HG03060 (cell line): ENCODE measurements around the gene DNAH7.
"Not testable (repeated sequence)": the region's sequence is repeated elsewhere in the genome, so short reads cannot be mapped to it uniquely, and the experiment has no call there.

Source experiments
- ATAC-seq: cut with Tn5 transposase; IDR thresholded peaks from one replicate; pipeline ENCODE4 v1.9.1; 2021; ENCODE audit warnings: low read depth, moderate number of reproducible peaks; ENCODE audit not compliant: unreplicated experiment

The DNAH7 gene

DNA sequence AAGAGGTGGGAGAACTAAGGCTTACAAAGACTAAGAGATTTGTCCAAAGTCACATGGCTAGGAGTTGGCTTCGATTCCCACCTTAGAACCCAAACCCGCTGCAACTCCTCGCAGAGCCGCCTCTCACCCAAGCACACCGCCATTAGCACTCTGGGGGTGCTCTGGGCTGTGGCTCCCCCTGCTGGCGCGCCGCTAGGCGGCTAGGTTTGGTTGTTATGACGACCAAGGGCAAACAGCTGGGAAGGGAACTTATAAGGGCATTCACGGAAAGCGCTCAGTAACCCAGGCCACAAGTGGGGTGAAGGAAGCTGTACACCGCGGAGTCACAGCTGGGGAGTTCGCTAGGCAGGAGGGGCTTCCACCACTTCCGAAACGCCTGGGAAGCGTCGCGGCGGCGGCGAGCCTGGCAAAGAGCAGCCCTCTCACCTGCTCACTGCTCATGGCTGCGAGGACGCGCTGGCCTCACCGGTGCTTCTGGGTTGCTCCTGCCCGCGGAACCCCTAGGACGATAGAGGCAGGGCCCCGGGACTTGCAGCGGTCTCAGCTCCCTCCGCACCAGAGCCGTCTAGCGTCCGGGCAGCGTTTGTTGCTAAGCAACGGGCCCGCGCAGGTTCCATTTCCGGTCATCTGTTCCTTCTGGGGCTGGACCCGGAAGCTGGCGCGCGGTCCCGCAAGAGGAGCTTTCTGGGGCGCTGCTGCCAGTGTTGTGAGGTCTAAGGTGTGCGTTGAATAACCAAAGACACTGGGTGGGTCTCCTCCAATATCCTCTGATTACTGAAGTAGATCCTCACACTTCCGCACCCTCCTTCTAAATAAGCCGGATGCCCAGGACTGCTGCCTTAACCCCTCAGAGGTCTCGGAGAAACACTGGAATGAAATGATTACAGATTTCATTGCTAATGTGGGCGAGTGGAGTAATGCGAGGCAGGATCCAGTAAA lies at the start of gene DNAH7:
Gene DNAH7 (minus strand): TSS at position 567 of the 939 bp plus-strand sequence. CDS start 126 bp downstream, at position 441.
- peak; percentile 81 for ATAC-seq

- ATAC-seq = no peak
These were observed 48.6 kb upstream of the DNAH7 start for GRCh38 chr2:196117214-196117705.

DNA sequence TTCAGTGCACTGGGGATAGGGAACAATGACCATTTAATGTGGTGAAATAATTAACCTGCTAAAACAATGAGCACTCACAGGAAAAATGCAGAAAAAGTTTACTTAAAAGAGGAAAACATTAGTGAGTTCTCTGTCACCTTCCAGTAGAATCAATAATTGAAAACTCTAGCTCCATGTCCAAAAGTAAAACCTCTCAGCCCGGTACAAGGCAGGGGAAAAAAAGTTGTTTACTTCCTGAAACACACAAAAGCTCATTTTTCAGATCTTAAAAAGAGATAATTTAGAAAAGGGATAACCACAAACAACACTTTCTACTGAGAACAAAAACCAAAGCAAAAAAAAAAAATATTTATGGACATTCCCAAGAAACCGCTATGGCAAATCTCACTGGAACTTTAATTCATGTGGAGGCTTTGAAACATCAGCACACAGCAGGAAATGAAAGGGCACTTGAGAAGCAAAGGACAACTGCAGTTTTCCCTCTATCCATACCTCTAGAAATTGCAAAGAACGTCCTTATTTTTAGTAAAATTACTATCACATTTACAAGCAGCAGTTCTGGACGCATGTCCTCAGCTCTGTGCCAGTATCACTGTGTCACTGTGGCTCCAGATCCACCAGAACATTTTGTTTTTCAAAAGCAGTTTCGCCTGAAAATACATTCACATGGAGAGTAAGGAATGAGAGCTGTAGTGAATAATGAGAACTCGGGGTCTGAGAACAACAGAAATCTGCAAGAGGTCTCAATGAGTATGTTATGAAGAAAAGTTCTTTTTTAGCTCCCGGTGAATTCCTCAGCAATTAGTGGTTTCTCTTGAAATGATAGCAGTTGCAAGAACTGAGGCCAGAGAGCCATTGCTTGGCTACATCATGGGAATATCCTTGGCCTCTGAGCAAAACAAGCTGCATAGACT lies 44.7 kb upstream of the DNAH7 start:
- ATAC-seq = no peak

DNA sequence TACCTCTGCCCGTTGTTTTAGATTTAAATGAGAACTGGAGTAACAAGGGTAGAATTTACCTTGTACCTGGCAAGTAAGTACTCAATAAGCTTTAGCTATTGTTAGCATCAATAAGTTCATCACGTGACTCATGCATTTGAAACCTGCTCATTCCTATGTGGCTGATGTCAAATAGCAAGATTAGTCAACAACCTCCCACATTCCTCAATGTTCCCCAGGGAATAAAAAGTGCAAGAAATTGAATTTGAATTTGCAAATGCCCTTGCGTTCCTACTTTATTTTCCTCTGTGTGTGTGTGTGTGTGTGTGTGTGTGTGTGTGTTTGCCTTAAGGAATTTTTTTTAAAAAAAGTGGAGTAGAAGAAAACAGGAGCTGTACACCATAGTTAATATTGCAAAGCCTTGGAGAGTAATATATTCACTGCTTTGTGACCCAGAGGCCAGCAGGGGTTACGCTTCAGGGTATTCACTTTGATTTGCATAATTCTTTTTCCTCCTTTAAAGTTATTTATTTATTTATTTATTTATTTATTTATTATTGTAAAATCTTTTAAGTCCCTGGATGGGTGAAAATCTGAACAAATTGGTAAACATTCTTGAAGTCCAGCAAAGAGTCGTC lies 43.9 kb upstream of the DNAH7 start:
- ATAC-seq = no peak

GRCh38 chr2:196108604-196109003 lies 40.0 kb upstream of the DNAH7 start:
- no peak for ATAC-seq

GRCh38 chr2:196105951-196106350 lies 37.3 kb upstream of the DNAH7 start:
- ATAC-seq = no peak

DNA sequence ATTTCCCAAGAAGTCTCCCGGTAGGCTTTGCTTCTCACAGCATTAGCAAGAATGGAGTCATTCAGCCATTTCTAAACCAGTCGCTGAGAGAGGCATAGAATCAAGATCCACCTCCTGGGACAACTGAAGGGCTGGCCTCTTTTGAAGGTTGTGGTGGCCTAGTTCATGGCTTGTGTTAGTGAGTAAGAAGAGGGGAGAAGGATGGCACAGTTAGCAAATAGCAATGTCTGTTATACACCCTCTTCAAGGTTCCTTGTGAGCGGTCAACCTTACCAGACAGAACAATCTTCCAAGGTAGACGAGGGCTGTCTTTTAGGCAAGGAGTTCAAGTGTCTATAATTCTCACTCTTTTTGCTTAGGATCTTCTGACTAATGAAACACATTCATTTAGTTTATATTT lies 35.4 kb upstream of the DNAH7 start:
- no peak for ATAC-seq

DNA sequence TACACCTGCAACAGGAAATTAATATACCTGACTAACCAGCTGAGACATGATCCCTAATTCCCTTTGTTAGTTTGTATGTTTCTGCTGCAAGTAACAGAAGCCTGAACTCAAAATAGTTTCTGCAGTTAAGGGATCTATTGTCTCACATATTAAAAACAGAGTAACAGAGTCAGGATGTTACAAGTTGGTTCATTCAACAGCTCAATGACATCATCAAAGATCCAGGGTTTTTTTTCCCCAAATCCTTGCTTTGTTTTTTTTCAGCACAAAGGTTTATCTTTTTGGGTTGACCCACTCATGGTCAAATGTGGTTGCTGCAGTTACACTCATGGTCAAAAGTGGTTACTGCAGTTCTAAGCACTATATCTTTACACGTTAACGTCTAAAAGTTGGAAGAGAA lies 35.0 kb upstream of the DNAH7 start:
- no peak for ATAC-seq

DNA sequence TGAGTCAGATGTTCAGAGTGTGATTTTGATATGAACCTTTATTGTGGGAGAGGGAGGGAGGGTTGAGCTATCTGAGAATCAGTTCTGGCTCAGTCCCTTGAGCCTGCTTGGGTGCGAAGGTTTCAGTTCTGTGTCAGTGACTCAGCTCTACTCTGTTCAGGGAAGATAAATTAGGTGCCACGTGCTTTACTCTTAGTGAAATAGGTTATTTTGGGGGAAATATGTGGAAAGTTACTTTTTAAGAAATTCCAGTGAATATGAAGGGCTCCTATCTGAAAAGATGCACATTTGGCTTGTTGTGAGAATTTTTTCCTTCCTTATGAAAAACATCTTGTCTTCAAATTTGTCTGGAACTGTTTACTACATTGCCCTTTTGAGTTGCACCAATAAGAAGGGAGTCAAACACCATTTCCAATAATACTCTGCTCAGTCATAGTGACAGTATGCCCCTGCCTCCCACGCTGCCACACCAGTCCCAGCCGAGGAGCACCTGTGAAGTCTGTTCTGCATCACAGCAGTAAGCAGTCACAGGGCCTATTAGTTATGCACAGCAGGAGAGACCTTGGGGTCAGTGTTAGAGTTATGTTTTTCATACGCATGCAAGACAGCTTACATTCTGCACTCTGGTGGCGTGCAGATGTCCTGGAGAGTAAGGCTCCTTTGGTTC lies 32.8 kb upstream of the DNAH7 start:
- ATAC-seq = peak; percentile 94

- ATAC-seq = no peak
These were observed 31.3 kb upstream of the DNAH7 start for GRCh38 chr2:196099916-196100315.

DNA sequence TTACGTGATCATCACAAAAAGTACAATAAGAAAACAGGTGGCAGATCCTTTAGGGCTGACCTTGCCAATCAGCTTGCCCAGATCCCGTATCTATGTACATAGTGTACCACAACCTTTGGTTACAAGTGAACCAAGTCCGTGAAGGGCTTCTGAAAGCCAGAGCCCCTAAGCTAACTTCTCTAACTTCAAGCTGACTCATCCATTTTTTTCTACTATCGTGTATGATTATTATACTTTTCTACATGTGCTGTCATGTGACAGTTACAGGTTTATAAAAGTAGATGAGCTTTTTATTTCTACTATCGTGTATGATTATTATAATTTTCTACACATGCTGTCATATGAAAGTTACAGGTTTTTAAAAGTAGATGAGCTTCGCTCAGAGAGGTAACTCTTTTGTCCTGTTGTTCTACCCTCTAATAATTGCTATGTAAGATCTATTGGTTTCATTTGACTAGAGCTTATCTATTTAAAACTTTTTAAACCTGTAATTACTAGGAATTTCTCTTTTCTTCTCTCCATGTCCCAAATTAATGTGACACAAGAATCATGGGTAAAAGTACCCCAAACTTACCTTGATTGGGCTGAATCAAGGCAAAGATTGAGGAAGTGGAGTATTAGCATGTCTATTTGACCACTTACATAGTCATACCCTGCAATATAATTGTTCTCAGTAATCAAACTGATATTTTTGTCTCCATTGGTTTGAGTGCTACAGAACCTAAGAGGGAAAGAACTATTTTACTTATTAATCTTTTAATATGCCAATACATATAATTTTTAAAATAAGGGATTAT lies 29.4 kb upstream of the DNAH7 start:
- ATAC-seq = no peak

DNA sequence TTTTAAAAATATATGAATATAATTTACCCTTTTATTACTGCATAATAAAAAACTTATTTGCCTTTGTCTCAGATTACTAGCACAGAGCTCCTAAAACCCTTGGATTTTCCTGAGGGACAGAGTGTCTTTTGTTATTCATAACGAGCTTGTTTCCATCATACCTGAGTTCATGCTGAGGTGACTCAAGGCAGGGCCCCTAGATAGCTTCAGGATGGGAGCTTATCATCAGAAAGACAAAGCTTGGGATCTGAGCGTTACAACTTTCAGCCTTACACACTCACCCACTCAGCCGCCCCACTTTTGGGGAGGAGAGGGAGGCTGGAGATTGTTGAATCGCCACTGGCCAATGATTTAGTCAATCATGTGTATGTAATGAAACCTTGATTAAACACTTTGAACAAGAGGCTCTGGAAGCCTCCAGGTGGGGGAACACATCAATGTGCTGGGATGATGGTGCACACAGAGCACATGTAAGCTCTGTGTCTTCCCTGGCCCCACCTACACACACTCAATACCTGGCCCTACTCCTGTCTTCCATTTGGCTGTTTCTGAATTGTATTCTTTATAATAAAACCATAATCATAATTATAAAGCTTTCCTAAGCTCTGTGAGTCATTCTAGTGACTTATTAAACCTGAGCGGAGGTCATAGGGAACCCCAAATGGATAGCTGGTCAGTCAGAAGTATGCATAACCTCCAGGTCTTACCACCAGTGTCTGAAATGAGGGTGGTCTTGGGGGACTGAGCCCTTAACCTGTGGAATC lies 28.5 kb upstream of the DNAH7 start:
- no peak for ATAC-seq

GRCh38 chr2:196096264-196096663 lies 27.6 kb upstream of the DNAH7 start:
- ATAC-seq = no peak

GRCh38 chr2:196089448-196089847 lies 20.8 kb upstream of the DNAH7 start:
- ATAC-seq = not testable (repeated sequence)

- no peak for ATAC-seq
These were observed 19.6 kb upstream of the DNAH7 start for GRCh38 chr2:196088203-196088602.

DNA sequence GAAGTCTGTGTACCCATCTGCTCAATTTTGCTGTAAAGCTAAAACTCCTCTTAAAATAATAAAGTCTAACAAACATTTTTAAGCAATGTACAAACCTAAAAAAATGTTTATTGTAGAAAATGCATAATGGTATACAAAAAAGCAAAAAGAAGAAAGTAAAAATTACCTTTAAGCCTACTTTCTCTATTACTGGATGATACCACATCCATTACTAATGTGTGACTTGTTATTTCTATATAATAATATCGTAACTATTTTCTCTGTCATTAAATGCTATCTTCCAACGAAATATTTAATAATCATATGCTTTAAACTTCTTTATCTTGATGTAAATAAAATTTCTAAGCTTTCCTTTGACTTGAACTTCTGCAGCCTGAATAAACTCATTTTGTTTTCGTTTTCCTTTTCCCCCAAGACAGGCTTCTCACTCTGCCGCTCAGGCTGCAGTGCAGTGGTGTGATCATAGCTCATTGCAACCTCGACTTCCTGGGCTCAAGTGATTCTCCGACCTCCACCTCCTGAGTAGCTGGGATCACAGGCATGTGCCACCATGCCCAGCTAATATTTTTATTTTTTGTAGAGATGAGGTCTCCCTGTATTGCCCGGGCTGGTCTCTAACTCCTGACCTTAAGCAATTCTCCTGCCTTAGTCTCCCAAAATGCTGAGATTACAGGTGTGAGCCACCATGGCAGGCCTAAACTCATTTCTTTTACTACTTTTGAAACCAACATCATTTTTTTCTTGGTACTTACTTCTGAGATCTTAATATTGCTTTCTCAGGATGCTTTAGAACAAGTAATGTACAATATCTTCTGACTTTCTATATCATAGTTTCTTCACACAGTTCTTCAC lies 18.1 kb upstream of the DNAH7 start:
- ATAC-seq = no peak

DNA sequence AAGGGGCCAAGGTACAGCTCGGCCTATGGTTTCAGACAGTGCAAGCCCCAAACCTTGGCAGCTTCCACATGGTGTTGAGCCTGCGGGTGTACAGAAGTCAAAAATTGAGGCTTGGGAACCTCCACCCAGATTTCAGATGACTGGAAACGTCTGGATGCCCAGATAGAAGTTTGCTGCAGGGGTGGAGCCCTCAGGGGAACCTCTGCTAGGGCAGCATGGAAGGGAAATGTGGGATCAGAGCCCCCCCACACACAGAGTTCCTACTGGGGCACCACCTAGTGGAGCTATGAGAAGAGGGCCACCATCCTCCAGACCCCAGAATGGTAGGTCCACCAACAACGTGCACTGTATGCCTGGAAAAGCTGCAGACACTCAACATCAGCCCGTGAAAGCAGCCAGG lies 15.0 kb upstream of the DNAH7 start:
- ATAC-seq = no peak

DNA sequence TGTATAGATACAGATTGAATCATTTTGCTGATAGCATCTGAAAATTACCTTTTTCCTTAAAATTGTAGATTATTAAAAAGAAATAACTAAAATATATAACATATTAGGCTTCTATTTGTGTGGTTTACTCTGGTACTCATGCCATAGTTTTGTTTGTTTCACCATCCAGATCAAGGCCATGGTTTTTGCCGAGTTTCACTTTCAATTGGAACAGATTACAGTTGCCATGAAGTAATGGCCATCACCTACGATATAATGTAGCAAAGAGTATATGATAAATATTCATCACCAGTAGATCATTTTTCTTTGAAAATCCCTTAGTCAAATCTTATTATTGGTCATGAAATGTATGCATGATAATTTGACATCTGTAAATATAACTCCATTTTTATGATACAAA lies 11.9 kb upstream of the DNAH7 start:
- no peak for ATAC-seq
